ENCODE measurements around the gene CARF.
"Not testable (repeated sequence)": the region's sequence is repeated elsewhere in the genome, so short reads cannot be mapped to it uniquely, and the experiment has no call there.

Gene CARF

DNA sequence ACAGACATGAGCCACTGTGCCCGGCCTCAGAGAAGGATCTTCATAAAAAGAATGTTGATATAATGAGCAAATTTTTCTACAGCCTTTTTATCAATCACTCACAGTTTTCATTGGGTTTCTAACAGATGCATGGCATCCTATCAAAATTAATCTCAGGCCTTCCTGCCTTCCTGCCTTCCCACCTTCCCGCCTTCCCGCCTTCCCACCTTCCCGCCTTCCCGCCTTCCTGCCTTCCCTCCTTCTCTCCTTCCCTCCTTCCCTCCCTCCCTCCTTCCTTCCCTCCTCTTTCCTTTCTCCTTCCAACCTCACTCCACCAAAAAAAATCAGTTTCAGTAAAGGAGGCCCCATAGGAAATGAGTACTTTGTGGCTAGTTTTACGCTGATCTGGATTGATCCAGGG, 48.4 kb downstream of the CARF start:
- H3K4me3 ChIP-seq (ENCODE audit: control insufficient read depth, low read depth, low read length): no peak overlapping the region
- TF ChIP-seq CTCF (IDR thresholded peaks at IDR 0.05; ENCODE audit: control insufficient read depth, insufficient read depth, low read depth, low read length, missing control alignments): no peak

GRCh38 chr2:202963712-202964111, 51.6 kb downstream of the CARF start:
- no peak for DNase-seq (ENCODE audit: low read depth)

More for the DNA sequence above, 48.4 kb downstream of the CARF start:
- DNase-seq (ENCODE audit: low read depth): no peak

GRCh38 chr2:202965810-202966460, 53.9 kb downstream of the CARF start:
- no peak overlapping the region for H3K4me3 ChIP-seq (ENCODE audit: control insufficient read depth, low read depth, low read length)
- DNase-seq (ENCODE audit: low read depth): peak; percentile 1
- no peak for TF ChIP-seq CTCF (IDR thresholded peaks at IDR 0.05; ENCODE audit: control insufficient read depth, insufficient read depth, low read depth, low read length, missing control alignments)

More at GRCh38 chr2:202963712-202964111, 51.6 kb downstream of the CARF start:
- H3K4me3 ChIP-seq (ENCODE audit: control insufficient read depth, low read depth, low read length): no peak overlapping the region
- TF ChIP-seq CTCF (IDR thresholded peaks at IDR 0.05; ENCODE audit: control insufficient read depth, insufficient read depth, low read depth, low read length, missing control alignments): no peak

GRCh38 chr2:202969404-202969803, 57.3 kb downstream of the CARF start:
- H3K4me3 ChIP-seq (ENCODE audit: control insufficient read depth, low read depth, low read length); DNase-seq (ENCODE audit: low read depth): not testable (repeated sequence)

DNA sequence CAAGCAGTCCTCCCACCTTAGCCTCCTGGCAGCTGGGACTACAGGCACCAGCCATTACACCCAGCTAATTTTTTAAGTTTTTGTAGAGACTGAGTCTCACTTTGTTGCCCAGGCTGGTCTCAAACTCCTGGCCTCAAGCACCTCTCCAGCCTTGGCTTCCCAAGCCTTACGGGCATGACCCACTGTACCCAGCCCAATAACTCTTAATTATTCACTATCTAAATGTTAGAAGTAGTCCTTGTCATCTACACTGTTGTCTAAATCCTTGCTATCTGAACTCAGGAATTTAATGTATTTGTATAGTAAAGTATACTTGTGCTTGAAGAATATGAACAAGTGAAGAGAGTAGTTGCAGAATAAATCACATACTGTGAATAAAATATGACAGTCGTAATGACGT, 64.7 kb downstream of the CARF start:
- H3K4me3 ChIP-seq (ENCODE audit: control insufficient read depth, low read depth, low read length): no peak overlapping the region
- DNase-seq (ENCODE audit: low read depth): no peak
- no peak for TF ChIP-seq CTCF (IDR thresholded peaks at IDR 0.05; ENCODE audit: control insufficient read depth, insufficient read depth, low read depth, low read length, missing control alignments)

- no peak for DNase-seq (ENCODE audit: low read depth)
- no peak overlapping the region for H3K4me3 ChIP-seq (ENCODE audit: control insufficient read depth, low read depth, low read length)
- no peak for TF ChIP-seq CTCF (IDR thresholded peaks at IDR 0.05; ENCODE audit: control insufficient read depth, insufficient read depth, low read depth, low read length, missing control alignments)
Measured at GRCh38 chr2:202982779-202983491, 70.9 kb downstream of the CARF start.

DNA sequence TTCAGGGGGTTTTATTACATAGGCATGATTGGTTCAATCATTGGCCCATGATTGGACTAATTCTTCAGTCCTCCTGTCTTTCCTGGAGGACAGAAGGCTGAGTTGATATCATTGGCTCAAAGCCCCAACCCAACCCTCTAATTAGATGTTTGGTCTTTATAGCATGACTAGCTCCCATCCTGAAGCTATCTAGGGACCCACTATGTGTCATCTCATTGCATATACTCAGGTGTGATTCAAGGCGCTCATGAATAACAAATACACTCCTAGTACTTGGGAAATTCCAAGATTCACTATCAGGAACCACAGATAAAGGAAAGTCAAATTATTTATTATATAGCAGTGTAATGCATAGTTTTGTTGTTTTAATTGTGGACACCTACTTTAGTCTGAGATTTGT, 77.7 kb downstream of the CARF start:
- no peak overlapping the region for H3K4me3 ChIP-seq (ENCODE audit: control insufficient read depth, low read depth, low read length)
- no peak for DNase-seq (ENCODE audit: low read depth)
- no peak for TF ChIP-seq CTCF (IDR thresholded peaks at IDR 0.05; ENCODE audit: control insufficient read depth, insufficient read depth, low read depth, low read length, missing control alignments)

Data from AG09309 (cell line).